GM18519 (cell line): ENCODE results near the gene SH3RF3.

Experiments used
- ATAC-seq: cut with Tn5 transposase; IDR thresholded peaks from one replicate; pipeline ENCODE4 v1.9.1; 2021; ENCODE audit warnings: mild to moderate bottlenecking, moderate library complexity; ENCODE audit not compliant: unreplicated experiment, low FRiP score

SH3RF3 gene

DNA sequence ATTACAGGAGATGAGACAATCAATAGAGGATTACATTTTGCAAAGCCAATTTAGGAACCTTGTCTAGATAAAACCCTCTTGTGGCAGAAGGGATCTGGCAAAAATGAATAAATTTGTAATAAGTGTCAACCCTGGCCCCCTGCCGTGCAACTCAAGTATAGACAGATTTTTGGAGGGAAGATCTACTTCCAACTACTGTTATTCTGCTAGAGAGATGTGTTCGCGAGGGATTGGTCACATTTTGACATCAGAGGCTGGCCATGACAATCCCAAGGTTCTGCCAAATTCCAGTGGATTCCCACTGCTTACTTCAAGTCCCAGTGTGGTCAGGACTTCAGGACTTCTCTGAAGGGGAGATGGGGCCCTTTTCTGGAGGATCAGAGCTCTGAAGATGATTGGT is 192.6 kb downstream of the SH3RF3 start:
- ATAC-seq, result no peak

DNA sequence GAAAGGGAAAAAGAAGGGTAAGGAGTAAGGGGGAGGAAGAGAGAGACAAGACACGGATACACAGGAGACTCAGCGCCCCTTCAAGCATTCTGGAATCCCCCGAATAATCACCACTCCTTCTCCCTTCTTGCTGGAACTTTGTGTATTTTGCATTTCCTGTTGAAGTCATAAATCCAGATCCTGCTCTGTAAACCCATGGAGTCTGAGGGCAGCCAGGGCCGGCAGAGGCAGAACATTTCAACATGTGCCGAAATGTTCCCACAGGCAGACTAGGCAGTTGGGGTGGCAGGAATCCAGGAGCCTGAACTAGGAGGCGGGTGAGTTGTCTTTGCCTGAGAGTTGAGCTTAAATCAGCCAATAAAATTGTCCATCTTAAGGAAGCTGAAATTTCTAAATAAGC is 193.1 kb downstream of the SH3RF3 start:
- ATAC-seq, result no peak

DNA sequence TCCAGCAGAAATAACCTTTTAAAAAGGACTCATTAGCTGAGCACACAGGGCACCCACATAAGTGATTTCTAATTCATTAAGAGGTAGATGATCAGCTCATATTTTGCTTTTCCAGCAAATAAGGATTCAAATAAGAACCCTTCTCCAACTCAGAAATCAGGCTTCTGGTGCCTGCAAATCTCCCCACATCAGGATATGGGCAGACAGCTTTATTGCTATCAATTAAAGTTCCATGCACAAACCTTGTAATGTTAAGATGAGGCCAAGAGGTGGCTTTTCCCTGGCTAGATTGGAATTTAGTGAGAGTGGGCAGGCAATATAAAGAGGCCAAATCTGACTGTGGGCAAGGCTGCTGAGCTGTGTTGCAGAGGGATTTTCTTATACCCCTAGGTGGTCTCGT is 193.6 kb downstream of the SH3RF3 start:
- no peak for ATAC-seq

DNA sequence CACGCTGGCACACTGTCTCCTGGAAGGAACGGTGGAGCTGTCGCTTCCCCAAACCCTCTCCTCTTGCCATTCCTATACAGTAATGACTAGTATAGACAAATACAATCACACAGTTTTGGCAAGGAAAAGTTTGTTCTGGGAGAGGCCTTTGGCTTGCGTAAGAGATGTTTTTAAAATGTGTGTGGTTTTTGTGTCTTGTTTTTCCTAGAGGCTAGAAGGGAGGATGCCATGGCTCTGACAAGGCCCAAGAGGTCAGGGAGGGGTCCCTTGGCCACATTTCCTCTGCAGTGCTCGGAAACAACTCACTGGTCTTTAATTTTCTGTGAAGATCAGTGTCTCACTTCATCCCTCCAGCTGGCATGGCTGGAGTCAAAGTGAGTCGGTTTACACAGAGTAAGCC is 195.9 kb downstream of the SH3RF3 start:
- ATAC-seq, result no peak

DNA sequence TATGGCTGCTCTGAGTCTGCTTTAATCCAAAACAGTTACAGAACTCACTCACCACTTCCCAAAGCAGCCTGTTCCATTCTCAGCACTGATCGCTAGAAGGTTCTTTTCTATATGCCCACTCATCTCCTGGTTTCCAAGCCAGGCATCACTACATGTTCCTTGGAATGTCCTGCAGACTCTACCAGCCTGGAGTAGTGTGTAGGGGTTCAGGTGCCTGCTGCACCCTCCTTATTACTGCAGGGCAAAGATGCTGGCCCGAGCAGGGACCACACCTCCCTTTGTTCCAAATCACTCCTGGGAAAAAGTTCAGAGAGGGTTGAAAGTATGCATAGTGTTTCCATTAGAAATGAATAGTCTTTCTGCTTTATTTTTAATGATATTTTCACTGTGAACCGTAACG is 196.6 kb downstream of the SH3RF3 start:
- no peak for ATAC-seq

DNA sequence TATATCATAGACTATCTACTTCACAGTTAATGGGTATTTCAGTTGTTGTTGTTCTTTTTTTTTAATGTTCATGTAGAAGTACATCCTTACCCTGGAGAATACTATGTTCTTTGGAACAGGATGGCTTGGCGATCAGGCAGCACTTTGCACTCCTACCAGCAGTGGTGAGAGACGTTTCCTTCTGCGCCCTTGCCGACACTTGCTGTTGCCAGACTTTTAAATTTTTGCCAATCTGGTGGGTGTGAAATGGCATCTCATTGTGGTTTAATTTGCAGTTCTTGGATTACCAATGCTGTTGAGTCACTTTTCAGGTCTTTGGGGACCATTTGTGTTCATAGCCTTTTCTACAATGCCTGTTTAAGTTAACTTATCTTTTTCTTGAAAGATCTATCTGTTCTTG is 197.3 kb downstream of the SH3RF3 start:
- ATAC-seq, result no peak

DNA sequence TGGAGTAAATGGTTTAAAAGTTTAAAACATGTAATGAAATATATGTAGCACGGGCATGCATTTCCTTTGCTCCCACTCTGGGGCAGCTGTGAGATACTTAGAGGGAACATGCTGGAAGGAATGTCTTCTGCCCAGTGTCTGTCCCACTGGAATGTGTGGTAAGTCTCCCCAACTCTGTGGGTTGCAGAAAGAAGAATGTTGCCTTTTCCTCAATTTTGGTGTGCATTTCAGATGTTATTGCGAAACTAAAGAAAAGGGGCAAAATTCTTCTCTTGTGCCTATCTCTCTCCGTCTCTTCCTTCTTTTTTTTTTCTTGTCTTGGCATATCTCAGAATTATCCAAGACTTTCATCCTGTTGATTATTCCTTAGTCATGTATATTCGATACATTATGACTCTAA is 201.1 kb downstream of the SH3RF3 start:
- ATAC-seq, result no peak

DNA sequence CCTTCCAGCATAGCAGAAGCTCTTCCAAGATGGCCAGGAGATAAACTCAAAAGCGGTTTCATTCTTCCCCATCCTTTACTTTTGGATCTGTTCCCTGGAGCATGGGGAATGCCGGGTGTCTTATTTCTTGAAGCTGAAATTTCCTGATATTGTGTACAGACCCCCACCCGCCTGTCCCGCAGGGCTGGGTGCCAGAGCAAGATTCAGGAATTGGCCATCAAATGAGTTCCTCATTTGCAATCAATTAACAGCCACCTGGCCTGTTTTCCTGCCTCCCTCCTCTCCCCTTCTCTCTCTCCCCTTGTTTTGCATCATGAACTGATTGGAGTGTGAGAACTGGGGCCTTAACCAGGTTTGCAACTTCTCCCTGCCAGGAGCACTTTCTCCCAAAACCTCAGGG is 202.1 kb downstream of the SH3RF3 start:
- ATAC-seq, result no peak

DNA sequence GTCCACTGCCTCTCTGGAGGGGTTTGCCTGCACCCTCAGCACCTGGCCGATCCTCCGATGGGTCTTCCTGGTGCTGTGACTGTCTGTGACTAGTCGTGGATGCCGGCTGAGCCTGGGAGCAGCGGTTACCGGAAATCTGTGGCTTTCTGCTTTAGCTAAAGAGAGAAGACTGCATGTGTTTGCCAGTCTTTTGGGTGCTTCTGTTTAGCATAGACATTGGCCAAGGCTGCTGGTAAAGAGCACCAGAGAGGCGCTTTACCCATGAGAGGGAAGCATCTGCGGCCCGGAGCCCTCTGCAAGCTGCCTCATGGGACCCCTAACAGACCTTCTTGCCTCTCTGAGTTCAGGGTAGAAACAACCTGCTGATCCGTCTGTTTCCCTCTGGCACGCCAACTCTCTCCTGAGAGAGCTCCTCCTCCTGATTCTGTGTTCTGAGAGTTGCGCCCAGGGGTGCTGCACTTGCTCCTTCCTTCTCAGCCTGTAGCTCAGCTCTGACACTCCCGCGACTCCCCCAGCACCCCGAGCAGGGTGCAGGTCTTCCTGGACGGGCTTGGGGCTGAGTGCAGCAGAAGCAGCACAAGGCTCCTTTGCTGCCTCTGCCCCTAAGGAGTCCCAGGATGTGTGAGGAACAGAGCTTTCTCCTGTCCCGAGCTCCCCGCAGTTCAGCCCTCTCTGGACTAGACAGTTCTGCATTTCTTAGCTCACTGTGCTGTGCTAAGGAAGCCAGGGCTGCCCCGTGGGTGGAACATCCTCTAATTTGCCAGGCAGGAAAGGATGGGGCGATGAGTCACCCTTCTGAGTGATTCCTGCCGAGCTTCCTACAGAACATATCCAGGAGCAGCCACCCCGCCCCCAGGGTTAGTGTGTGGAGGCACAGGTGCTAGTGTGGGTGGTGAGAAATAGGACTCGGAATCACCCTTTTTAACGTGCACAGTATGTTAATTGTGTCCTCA is 203.2 kb downstream of the SH3RF3 start:
- no peak for ATAC-seq

DNA sequence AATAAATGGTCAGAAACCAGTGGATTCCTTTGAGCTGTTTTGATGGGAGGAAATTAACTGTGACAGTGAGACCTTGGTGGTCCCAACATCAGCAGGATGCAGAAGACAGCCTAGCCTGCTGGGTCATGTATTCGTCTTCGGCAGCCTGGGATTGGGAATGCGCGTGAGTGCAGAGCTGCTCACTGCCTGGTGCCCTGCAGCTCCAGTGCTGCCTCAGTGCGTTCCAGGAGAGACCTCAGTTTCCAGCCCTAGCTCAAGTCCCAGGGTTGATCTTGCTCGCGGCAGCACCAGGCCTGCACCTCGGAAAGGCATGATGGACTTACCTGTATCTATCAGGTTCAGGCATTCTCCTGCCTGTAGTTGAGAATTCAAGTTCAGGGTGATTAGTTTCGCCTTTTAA is 203.9 kb downstream of the SH3RF3 start:
- ATAC-seq, result no peak

DNA sequence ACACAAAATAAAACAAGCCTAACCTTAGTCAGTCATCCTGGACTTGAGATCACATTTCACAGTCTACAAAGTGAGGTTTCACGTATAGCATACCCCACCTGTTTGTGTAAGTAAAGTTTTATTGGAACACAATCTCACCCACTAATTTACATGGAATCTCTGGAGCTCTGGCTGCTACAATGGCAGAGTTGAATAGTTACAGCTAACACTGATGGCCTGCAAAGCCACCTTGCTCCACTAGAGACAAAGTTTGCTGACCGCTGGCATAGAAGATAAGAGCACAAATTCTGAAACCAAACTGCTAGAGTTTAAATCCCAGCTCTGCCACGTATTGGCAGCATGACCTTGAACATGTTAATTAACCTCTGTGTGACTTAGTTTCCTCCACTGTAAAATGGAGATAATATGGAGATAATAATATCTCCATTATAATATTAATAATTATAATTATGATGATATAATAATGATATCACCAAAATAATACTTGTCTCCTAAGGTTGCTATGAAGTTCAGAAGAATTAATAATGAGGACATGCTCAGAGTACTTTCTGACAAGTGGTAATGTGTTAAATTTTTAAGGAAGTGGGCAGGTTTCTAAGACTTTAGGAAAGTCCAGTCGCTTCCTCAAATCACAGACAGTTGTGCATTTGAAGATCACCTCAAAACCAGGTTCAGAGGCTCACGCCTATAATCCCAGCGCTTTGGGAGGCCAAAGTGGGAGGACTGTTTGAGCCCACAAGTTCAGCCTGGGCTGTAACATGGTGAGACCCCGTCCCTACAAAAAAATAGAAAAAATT is 204.6 kb downstream of the SH3RF3 start:
- no peak for ATAC-seq

DNA sequence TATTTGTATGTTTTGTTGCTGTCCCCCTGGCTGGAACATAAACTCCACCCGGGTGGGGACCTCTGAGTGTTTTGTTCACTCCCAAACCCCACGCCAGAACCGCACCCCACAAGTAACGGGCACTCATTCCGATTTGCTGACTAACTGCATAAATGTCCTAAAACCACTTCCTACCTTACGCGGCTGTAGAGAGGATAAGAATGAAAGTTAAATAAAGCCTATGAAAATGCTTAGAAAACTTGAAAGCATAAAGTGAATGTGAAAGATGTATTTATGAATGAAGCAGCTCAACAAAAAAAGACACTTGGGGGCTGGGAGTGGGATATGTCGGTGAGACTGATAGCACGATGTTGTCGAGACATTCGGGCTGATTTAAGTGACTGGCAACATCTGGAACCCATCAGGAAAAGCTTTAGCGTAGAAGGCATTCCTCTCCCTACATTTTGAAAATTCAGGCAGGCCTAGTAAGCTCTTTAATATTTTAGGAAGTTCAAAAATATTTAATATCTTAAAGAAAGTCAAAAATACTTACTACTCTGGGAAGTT is 206.7 kb downstream of the SH3RF3 start:
- no peak for ATAC-seq

DNA sequence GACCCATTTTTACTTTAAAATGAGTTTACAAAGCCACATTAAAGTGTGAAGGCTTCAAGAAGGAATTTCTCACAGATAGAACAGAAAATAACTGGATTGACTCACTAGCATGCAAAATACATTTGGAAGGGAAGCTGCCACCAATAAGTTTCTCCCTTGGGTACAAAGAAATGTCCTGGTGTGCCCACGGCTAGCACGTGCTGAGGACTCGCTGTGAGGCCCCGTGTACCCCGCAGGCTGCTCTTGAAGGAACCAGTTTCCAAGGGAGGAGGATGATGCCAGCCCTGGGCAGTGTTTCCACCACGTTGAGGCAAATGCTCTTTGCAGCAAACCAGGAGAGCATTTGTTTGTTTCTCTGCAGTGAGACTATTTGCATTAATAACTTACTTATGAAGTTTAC is 207.3 kb downstream of the SH3RF3 start:
- no peak for ATAC-seq

DNA sequence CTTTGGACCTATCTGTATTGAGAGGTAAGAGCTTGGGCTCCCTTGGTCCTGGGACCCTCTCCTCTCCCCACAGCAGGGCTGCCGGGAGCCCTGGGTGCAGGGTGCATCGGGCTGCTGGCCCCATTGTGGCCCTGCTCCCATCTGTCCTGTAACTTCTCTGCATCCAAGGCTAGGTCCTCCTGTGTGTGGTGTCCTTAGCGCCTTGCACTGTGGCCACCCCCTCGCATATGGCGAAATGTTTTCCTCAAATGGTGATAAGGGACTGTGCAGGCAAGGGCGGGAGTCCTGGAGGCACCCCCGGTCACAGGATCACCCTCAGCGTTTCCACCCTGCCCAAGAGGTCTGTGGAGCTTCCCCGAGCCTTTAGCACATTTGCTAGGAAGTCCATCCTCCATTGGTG is 208.2 kb downstream of the SH3RF3 start:
- ATAC-seq, result no peak

DNA sequence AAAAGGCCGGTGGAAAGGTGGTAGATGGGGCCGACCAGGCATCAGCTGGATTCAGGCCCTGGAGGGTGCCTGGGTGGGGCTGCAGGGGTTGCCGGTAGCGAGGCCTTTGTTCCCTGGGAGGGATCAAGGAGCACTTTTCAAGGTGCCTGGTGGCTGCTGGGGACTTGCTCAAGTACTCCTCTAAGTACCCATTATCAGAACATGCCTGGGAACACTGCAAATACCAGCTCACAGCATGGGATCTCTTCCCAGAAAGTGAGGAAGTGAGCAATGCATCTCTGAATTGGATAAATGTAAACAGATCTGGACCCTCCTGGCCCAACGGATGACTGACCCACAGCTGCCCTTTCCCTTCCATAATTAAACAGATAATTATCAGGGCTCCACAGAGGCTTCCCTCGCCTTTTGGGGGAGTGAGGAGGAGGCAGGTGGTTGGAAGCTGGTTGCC is 210.5 kb downstream of the SH3RF3 start:
- no peak for ATAC-seq

DNA sequence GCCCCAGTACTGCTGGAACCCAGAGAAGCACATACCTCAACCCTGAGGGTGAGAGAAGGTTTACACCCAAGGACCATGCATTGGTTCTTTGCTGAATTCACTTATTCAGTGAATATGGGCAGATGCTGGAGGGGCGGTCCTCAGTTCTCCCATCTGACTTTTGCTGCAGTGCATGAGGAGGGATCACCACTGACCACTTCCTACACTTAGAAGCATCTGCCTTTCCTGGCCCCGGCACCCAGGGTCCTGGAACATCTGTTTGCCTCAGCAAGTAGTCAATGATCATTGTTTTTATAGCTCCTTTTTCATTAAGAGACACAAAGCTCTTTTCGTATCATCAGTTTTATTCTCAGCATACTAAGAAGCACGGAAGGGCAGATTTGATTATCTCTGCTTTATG is 211.4 kb downstream of the SH3RF3 start:
- ATAC-seq, result no peak

DNA sequence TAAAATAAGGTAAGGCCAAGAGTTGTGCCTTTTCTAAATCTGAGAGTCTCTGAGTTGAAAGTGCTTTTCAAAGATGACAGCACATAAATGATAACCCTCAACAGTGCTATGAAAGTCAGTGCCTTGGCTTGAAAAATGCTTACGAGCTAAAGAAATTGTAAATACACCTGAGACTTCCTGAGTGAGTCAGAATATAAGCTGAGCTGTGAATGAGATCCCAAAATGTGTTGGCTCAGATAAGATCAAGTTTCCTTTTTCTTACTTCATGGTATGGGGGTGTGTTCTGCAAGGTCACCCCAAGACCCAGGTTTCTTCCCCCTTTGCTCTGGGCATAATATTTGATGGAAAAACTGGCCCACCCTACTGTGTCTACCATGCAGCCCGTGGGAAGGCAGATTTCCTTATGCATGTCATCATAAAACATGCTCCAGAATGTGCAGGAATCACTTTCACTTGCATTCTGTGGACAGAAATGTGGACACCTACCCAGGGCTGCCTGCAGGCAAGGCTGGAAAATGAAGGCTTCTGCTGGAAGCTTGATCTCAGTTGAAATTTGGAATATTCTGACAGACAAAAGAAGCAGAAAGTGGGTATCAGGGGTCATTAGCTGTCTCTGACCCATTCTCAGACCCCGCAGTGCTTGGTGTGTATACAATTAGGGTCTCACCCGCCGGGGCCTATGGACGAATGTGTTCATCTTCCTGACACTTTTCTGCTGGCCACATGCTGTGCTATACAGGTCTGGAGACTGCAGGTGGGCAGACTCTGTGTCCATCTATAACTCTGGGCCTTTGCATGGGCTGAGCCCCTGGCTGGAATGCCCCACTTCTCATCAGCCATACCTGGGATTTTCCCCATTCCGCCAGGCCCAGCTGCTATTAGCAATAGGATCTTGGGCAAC is 212.6 kb downstream of the SH3RF3 start:
- no peak for ATAC-seq

DNA sequence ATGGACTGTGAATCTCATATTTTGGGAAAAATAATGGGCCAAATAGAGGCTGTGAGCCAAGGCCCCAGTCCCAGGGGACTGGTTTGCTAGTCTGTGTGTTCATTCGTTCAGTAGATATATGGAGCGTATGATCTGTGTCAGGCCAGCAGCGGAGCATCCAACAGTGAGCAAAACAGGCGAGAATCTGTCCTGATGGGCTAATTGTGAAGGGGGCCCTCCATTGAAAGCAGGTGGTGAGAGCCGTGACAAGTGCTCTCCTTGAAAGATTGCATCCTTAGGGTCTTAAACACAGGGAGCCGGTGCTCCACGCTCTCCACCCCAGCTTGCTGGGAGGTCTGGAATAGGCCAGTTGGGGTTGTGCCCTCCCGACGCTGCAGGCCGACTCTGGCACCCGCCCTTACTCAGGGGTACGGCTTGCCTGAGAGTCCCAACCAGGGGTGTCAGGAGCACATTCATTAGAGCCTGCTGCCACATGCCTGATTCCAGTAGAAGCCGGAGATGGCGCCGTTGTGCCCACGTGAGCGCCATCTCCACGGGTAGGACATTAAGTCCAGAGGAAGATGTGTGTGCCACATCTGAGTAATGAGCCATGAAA is 213.3 kb downstream of the SH3RF3 start:
- no peak for ATAC-seq

DNA sequence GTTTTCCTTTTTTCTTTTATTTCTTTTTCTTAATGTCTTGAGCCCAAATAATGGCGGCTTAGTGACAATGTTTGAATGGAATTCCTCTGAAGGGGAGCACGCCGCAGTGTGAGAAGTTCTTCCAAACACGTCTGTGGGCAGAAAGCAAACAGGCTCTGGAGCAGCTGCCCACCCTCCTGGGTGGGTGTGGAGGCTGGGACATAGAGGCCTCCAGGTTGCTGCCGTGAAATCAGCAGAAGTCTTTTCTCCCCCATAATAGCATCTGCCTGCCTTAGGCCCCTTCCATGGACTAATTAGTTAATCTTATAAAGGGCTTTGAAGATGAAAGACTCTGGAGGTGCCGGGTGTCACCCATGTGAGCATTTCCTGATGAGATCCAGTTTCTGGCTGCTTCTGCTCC is 213.9 kb downstream of the SH3RF3 start:
- no peak for ATAC-seq

DNA sequence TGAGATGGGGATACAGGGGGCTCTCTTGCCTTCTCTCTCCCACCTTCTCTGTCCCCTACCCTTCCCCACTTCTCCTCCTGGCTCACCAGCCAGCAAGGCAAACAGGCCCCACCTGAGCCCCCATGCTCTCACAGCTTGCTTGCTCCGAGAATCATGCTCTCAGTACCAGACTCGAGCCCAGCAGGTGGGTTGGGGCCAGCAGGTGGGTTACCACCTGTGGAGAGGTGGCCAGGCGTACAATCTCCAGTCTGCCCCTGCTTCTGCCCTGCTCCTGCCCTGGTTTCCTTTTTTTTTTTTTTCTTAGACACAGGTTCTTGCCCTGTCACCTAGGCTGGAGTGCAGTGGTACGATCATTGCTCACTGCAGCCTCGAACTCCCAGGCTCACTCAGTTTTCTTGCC is 214.5 kb downstream of the SH3RF3 start:
- ATAC-seq, result no peak
